IPS-NIHi7 (cell line): ENCODE results near the gene TCTN3.
"Not testable (repeated sequence)": the region's sequence is repeated elsewhere in the genome, so short reads cannot be mapped to it uniquely, and the experiment has no call there.

ENCODE experiments used
- DNase-seq: peaks from one replicate; pipeline ENCODE4 v3.0.0; 2012; ENCODE audit warnings: mixed read lengths; ENCODE audit errors: extremely low spot score

The TCTN3 gene

GRCh38 chr10:95693668-95694534 lies at the start of gene TCTN3:
TCTN3 (minus strand) TSS chr10:95693927; CDS start chr10:95693899, 28 bp downstream.
- DNase-seq, result peak; percentile 100

- no peak for DNase-seq
Measured at GRCh38 chr10:95742962-95743535, 49.3 kb upstream of the TCTN3 start.

GRCh38 chr10:95742485-95742884 lies 48.8 kb upstream of the TCTN3 start:
- DNase-seq, result no peak

GRCh38 chr10:95741807-95742467 lies 48.2 kb upstream of the TCTN3 start:
- peak; percentile 35 for DNase-seq

- no peak for DNase-seq
Measured at GRCh38 chr10:95739056-95739455, 45.3 kb upstream of the TCTN3 start.

- DNase-seq, result not testable (repeated sequence)
Measured at GRCh38 chr10:95732907-95733306, 39.2 kb upstream of the TCTN3 start.

GRCh38 chr10:95730233-95730632 lies 36.5 kb upstream of the TCTN3 start:
- no peak for DNase-seq

- no peak for DNase-seq
Measured at GRCh38 chr10:95729323-95730055, 35.8 kb upstream of the TCTN3 start.

- no peak for DNase-seq
Measured at GRCh38 chr10:95728526-95728925, 34.8 kb upstream of the TCTN3 start.

- DNase-seq, result not testable (repeated sequence)
Measured at GRCh38 chr10:95722496-95722895, 28.8 kb upstream of the TCTN3 start.

- not testable (repeated sequence) for DNase-seq
Measured at GRCh38 chr10:95720745-95721144, 27.0 kb upstream of the TCTN3 start.

- no peak for DNase-seq
Measured at GRCh38 chr10:95716866-95717265, 23.1 kb upstream of the TCTN3 start.

- no peak for DNase-seq
Measured at GRCh38 chr10:95716466-95716865, 22.7 kb upstream of the TCTN3 start.

GRCh38 chr10:95711492-95711891 lies 17.8 kb upstream of the TCTN3 start:
- DNase-seq, result no peak

- DNase-seq, result no peak
Measured at GRCh38 chr10:95706990-95707389, 13.3 kb upstream of the TCTN3 start.

- no peak for DNase-seq
Measured at GRCh38 chr10:95706573-95706972, 12.8 kb upstream of the TCTN3 start.

GRCh38 chr10:95698415-95698814 lies 4.7 kb upstream of the TCTN3 start:
- no peak for DNase-seq

- no peak for DNase-seq
Measured at GRCh38 chr10:95697429-95697828, 3.7 kb upstream of the TCTN3 start.

GRCh38 chr10:95694665-95695064 lies 938 bp upstream of the TCTN3 start:
- DNase-seq, result no peak

GRCh38 chr10:95693071-95693667 lies 558 bp downstream of the TCTN3 start:
- DNase-seq, result peak; percentile 14

- DNase-seq, result no peak
Measured at GRCh38 chr10:95691281-95691680, 2.4 kb downstream of the TCTN3 start.

- DNase-seq, result no peak
Measured at GRCh38 chr10:95688648-95689047, 5.1 kb downstream of the TCTN3 start.
